HG03095 (cell line): Measurements from ENCODE around the gene TMEM186.
"Not testable (repeated sequence)": the region's sequence is repeated elsewhere in the genome, so short reads cannot be mapped to it uniquely, and the experiment has no call there.

Experiments used
- ATAC-seq: cut with Tn5 transposase; IDR thresholded peaks from one replicate; pipeline ENCODE4 v1.9.1; 2021; ENCODE audit warnings: moderate library complexity; ENCODE audit not compliant: unreplicated experiment

Gene TMEM186

GRCh38 chr16:8775359-8775758 is 22.1 kb downstream of the TMEM186 start:
- no peak for ATAC-seq

DNA sequence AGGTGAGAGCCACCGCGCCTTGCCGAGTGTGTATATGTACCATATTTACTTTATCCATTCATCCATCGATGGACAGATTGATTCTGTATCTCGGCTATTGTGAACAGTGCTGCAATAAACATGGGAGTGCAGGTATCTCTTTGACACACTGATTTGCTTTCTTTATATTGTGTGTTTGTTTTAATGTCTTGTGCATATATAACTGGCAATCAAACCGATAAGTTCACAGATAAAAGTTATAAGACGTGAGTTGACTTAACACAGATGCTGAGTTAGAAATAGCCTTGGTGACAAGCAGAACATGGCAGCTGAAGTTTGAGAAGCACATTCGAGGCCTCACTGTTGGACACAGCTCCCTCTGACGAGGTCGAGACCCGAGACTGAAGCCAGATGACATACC is 23.2 kb downstream of the TMEM186 start:
- no peak for ATAC-seq

GRCh38 chr16:8773537-8773936 is 23.9 kb downstream of the TMEM186 start:
- ATAC-seq, result no peak

GRCh38 chr16:8768692-8769091 is 28.7 kb downstream of the TMEM186 start:
- no peak for ATAC-seq

DNA sequence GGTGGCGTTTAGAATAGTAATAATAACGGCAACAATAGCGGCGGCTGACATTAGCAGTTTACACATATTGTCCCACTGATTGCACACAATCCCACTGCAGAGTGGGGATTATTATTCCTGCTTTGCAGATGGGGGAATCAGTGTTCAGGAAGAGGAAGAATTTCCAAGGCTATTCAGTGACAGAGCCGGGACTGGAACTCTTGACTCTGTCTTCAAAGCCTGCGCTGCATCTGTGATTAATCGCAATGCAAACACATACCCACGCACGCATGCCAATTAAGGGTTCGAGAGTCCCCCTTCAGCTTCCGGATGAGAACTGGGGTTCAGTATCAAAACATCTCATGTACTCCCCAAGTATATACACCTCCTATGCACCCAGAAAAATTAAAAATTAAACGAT is 29.2 kb downstream of the TMEM186 start:
- ATAC-seq, result no peak

DNA sequence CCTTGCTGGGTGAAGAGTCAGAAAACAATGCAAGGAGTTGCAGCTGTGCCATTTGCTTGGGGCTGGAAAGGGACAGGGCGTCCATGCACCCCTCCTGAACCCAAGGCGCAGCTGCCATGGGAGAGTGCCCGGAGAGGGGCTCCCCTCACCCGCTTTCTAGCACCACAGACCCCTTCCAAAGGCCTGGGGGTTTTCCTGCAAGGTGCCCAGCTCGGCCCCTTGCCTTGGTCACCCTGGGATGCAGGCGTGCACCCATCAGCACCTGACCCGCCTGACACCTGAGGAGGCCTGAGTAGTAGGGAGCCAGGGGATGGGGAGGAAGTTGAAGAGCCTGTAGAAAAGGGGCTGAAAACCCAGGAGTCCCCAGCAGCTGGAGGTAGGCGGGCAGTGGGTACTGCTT is 30.3 kb downstream of the TMEM186 start:
- no peak for ATAC-seq

- ATAC-seq, result no peak
Observed at GRCh38 chr16:8764525-8765250, 32.8 kb downstream of the TMEM186 start.

DNA sequence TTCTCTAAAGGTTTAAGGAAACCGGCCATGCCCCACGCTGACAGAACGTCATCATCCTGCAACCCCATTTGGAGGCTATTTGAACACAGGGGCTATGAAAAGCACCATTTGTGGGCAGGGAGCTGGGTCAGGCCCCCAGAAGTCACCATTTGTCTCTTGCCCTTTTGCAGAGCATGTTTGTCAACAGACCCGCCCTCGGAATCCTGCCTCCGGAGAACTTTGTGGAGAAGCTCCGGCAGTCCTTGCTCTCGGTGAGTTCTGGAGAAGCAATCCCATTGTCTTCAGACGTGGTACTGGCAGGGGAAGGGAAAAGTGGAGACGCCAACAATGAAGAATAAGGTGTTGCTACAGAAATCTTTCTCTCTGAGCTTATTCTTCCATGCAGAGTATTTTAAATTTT is 33.5 kb downstream of the TMEM186 start:
- ATAC-seq, result no peak

- no peak for ATAC-seq
Observed at GRCh38 chr16:8763083-8763482, 34.4 kb downstream of the TMEM186 start.

- ATAC-seq, result no peak
Observed at GRCh38 chr16:8762254-8762653, 35.2 kb downstream of the TMEM186 start.

GRCh38 chr16:8761078-8761477 is 36.4 kb downstream of the TMEM186 start:
- ATAC-seq, result no peak

DNA sequence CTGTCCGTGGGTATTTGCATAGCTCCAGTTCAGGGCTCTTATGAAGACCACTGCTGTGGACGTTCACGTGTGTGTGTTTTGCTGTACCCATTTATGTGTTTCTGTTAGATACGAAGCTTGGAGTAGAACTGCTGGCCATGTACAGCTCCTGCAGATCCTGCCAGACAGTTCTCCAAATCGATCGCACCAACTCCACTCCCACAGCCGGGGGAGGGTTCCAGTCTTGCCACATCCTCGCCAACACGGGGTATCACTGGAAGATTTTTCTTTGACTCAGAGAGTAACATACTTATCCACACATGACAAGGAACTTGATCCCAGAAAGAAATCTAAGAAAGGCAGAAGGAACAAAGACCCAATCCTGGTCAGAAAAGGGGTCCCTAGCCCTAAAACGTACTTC is 37.4 kb downstream of the TMEM186 start:
- no peak for ATAC-seq

DNA sequence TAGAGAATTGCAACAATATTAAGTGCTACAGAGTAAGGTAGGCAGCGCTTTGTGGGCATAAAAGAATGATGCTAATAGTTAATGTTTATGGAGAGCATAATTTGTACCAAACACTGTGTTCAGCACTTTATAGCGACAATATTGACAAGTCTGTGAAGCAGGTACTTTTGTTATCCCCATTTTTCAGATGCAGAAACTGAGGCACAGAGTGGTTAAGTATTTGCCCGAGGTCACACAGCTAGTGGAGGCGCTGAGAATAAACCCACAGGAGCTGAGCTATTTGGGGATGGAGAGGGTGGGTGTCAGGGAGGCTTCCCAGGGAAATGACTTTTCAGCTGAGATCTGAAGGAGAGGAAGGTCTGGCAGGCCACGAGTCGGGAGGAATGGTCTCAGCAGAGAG is 39.4 kb downstream of the TMEM186 start:
- no peak for ATAC-seq

DNA sequence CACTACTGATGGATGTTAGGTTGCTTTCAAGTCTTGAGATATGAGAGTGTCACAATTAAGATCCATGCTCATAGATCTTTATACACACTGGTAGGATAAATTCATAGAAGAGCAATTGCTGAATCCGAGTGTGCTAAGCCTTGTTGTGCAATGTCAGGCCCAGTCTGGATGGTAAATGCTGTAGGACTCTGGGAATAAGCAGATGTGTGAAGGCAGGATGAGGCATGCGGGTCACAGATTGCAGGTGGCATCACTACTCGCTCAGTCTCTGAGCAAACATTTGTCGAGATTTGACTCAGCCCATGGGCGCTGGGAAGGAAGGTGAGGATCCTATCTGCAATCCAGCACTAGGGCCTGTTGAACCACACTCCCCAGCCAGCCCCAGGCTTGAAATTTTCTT is 40.7 kb downstream of the TMEM186 start:
- ATAC-seq, result no peak

GRCh38 chr16:8753416-8754054 is 43.9 kb downstream of the TMEM186 start:
- no peak for ATAC-seq

- no peak for ATAC-seq
Observed at GRCh38 chr16:8752706-8753105, 44.7 kb downstream of the TMEM186 start.

DNA sequence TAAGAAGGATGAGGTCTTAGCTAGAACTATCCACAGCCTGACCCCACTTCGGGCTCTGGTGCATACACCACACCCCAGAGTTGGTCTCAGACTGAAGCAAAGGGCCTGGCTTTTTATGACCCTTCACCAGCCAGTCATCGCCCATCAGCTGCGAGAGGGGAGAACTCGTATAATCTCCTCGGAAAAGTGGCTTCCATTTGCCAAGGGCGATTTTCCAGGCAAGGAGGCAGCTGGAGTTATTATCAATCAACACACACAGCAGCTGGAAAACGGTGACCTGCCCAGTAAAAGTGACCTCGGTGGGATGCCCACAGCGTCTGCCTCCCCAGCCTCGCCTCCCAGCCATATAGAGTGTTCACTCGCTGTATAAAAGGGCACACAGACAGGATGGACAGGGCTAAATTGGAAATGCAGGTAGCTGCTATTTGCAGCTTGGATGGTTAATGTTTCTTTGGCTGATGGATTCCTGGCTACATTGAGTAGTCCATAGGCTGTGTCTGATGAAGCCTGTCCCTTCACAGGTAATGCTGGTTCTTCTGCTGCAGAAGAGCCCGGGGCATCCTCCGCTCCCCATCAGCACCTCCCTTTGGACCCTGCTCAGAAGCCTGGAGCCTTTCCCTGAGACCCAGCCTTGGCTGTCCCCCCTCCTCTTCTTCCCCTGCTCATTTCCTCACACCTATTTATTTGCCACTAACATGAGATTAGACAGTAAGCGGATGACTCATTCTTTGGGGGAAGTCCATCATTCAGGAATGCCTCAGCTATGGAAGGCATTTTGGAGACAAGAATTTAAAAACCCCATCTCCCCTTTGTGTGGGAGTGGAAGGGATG is 45.7 kb downstream of the TMEM186 start:
- no peak for ATAC-seq

DNA sequence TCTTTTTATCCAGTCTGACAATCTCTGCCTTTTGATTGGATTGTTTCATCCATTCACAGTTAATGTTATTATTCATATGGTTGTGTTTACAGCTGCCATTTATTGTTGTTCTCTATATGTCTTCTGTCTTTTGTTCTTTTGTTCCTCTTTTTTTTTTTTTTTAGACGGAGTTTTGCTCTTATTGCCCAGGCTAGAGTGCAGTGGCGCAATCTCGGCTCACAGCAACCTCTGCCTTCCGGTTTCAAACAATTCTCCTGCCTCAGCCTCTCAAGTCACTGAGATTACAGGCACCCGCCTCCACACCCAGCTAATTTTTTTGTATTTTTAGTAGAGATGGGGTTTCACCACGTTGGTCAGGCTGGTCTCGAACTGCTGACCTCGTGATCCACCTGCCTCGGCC is 48.5 kb downstream of the TMEM186 start:
- ATAC-seq, result not testable (repeated sequence)
